HG03095 (cell line): ENCODE results near the gene AHRR.
"Not testable (repeated sequence)": the region's sequence is repeated elsewhere in the genome, so short reads cannot be mapped to it uniquely, and the experiment has no call there.

Experiments
- ATAC-seq: cut with Tn5 transposase; IDR thresholded peaks from one replicate; pipeline ENCODE4 v1.9.1; 2021; ENCODE audit warnings: moderate library complexity; ENCODE audit not compliant: unreplicated experiment

The AHRR gene

DNA sequence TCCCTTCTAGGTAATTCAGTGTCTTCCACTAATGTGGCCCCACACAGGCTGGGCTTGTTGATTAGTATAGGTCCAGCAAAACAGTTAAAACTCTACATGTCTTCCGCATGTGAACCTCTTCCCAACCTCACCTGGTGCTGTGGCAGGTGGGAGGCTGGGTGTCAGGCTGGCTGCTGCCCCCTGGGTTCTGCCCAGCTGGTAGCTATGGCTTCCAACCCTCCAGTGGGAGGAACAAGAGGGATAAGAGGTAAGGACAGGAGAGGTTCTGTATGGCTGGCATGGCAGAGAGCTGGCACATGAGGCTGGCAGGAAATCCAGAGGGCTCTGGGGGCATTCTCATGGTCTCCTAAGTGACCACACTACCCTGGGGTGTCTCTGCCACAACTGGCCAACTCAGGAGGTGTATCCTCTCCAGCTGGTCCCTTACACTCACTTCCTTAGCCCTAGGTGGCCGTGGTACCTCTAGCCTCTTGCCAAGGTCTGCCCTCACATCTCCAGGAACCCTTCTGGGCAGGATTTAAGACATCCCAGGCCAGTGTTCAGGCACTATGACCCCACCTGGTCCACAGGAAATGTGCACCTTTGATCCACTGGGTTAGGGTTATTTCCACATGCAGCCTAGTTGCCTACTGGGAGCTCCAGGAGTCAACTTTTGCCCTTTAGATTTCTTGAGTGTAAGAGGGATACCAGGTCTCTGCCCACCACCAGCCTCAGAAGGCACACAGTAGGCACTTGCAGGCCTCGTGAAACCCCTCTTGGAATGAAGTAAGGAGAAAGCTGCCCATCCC is 41.7 kb downstream of the AHRR start:
- no peak for ATAC-seq

DNA sequence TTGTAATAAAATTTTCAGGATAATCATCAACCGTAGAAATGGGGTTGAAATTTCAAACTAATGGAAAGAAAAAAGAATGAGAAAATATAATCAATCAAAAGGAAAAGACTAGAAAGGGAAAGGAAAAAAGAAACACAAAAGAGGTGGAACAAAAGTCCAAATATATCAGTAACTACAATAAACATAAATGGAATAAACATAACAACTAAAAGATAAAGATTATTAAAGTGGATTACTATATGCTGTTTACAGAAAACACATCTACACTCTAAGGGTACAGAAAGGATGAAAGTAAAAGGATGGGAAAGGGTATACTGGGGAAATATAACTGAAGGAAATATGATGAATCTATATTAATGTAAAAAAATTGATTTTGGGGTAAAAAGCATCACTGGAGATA is 43.0 kb downstream of the AHRR start:
- ATAC-seq = no peak

DNA sequence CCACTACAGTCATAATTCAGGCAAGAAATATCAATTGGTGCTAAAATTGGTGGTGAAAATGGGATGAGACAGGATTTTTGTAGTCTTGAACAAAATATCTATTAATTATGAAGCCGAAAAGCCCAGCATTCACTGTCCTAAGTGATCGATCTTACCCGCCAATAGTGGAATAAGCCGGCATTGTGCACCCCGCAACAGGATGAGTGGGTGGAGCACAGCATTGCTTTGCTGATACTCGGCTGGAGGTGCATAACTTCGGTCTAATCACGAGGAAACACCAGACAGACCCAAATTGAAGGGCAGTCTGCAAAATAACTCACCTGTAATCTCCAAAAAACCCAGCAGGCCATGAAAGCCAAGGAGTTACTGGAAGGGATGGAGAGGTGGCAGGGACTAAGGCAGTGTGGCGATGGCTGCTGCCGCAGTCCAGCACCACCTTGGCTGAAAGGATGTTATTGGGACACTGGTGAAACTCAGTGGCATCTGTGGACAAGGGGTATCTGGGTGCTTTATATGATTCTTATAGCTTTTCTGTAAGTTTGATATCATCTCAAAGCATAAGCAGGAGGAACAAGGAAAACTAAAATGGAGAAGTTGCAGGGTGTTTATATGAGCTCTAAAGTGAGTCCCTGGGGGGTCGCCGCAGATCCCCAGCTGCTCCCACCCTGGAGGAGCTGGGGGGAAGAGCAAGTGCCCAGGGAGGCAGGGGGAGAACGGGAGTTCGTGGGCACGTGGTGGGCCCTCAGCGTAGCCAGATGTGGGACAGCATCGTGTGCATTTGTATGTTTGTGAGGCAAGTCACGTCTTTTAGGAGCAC is 45.2 kb downstream of the AHRR start:
- no peak for ATAC-seq

DNA sequence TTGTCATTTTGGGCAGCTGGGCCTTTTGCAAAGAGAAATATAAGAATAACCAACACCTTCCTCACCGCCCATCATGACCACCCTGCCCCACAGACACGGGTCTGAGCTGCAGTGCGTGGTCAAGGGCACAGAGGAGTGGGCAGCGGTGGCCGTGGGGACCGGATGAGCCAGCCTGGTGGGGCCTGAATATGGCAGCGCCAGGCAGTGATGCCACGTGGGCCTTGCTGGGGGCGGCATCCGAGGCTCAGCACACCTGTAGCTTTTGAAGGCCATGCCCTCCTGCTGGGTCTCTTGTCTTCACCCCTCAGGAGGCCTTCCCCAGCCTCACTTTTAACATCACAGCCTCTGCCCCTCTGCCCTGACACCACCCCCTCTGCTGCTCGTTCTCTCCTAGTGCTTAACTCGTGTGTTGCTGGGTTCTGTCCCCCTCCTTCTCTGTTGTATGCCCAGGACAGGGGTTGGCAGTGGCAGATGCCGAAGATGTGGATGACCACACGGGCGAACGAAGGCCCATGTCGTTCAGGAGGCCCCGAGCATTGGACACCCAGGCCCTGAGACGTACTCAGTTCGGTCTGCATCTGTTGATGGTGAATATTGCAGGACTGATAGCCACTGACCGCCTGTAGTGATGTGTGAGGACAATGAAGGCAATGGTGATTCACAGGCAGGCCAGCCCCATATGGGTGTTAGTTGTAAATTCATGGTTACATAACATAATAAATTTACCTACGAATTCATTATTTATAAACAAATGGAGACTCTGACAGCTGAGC is 46.0 kb downstream of the AHRR start:
- no peak for ATAC-seq

DNA sequence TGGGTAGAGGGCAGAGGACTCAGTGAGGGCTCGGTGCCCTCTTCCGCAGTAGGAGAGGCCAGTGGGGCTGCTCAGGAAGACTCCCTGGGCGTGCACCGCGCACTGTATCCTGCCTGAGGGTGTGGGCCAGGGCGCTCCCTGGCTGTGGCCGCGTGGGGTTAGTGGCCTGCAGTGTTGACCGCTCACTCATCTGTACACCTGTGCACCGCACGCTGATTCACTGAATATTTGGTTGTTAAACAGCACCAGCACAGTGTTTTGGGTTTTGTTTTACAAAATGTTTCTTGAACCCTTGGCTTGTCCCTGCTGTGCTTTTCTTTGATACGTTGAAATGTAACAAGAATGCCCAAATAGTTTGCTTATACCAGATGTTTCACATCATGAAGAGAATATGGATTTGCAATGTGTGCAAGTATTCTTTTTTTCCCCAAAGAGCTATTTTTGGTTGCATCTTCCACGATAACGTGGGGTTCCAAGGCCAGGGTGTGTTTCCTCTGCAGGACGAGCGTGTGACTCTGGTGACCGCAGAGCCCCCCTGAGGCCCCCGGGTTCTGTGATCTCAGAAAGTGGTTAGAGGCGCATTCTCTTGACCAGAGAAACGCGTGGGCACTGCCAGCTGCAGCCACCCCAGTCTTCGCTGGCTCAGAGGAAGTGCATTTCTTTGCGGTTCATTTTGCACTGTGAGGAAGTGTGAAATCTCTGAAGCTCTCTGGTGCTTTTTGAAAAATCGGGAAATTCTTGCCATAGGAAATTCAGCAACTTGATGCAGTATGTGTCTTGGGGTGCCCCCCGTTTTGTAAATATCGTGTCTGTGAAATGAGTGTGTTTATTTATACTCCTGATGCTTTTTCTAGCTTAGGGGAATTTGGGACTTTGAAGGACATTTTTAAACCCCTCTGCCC is 46.9 kb downstream of the AHRR start:
- ATAC-seq = peak; percentile 44

DNA sequence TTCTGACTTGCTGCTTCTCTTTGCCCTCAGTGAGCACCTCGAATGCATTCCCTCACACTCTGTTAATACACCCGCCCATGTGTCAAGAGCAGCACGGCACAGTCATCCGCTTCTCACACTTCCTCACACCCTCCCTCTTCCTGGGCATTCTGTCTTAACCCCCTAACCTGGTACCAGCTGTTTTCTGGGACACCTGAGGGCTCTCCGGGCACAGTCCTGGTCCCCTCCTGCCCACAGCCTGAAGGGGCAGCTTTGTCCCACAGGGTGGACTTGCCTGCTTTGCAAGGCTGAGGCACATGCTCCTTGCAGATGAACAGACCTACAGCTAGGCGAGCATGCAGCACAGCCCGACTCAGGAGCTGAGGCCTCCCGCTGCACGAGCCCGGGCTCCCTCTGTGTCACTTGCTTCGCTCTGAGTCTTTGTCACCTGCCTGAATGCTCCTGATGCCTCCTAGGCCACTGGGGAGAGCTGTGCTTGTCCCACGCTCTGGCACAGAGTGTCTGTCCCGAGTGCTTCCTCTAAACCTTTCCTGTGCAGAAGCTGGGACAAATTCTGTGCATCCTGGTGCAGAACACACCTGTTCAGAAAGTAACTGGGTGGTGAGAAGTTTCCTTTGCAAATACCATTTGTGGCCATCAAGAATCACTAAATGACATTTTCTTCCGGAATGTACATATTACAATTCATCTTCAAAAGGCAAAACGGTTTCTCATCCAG is 47.8 kb downstream of the AHRR start:
- peak; percentile 19 for ATAC-seq

DNA sequence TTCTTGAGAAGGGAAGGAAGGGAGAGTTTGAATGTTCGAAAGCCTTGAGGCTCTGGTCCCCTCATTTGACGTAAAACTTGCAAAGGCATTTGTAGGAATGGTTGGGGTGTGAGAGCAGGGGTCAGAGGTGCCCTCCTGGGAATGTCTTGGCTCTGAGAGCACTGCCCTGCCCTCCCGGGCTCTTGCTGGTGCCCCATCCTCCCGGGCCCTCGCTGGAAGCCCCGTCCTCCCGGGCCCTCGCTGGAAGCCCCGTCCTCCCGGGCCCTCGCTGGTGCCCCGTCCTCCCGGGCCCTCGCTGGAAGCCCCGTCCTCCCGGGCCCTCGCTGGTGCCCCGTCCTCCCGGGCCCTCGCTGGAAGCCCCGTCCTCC is 48.3 kb downstream of the AHRR start:
- ATAC-seq = not testable (repeated sequence)

DNA sequence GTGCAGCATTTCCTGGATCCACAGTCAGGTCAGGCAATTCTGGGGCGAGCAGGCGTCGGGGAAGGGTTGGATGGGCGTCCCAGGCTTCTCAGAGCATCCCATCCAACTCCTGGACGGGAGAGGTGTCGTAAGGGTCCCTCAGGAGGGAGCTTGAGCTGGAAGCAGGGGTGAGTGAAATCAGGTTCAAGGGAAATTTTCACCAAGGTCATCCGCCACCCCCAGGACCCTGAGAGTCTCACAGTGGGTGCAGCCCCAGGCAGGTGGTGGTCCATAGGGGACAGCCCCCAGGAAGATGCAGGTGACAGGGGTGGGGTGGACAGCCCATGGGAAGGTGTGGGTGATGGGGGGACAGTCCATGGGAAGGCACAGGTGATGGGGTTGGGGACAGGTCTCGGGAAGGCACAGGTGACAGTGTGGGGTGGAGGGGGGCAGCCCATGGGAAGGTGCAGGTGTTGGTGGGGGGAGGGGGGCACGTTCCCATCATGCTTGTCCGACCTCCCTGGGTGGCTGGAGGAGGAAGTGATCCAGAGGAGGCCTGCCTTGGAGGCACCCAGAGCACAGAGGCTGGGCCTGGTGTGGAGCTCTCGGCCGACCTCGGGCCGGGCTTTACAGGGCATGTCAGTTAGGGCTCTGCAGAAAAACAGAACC is 48.9 kb downstream of the AHRR start:
- no peak for ATAC-seq

DNA sequence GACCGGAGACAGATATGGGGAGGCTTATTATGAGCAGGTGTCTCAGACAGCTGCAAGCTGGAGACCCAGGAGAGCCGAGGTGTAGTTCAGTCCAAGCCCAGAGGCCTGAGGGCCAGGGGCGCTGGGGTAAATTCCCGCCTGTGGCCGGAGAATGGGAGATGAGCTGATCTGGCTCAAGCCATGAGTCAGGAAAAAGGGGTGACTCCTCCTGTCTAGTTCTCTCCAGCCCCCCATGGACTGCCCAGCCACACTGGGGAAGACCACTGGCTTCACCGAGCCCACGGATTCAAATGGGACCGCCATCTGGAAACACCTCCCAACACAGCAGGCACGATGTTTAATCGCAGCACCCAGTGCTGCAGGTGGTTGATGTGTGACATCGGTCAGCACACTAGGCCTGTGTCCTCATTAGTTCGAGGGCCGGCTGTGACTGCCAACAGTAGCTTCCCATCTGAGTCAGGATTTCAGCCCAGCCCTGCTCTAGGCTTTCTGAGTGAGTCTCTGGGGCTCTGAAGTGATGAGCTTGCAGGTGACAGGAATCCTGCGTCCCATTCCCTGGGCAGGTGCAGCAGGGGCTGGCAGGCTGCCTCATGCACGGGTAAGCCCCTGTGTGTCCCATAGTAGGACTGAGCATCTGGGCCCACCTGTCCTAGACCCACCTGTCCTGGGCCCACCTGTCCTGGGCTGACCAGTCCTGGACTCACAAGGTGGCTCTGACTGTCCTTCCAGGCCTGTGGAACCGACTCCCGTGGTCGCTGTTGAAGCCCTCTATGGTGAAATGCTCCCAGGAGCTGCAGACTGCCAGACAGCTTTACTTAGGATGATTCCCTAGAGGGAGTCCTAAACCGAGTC is 49.7 kb downstream of the AHRR start:
- no peak for ATAC-seq

DNA sequence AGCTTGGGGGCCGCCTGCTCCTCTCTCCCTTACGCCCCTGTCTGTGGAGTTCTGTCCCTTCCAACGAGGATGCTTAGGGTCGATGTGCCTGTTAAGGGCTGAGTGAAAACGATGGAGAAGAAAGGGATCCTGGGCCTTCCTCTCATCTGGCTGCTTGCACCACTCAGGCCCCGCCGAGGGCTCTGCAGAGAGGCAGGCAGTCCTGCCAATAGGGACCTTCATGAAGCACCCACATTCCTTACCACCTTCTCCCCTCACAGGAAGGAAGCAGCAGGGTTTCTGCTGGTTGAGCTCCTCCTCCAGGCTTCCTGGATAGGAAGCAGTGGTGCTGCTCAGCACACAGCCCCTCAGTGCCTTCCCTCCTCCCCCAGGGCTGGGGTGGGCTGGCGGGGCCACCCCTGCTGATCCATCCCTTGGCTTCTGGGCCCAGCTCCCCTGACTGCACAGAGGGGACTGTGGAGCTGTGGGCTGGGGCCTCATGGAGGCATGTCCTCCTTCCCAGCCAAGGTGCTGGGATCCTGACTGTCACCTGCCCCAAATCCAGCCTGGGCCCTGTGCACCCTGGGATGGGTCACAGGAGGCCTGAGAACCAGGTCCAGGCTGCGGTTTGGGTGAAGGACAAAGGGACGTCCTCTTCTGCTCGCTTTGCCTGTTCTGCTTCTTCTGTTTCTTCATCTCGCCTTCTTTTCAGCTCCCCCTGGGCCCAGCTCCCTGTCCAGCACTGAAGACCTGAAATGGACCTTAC is 50.5 kb downstream of the AHRR start:
- no peak for ATAC-seq

DNA sequence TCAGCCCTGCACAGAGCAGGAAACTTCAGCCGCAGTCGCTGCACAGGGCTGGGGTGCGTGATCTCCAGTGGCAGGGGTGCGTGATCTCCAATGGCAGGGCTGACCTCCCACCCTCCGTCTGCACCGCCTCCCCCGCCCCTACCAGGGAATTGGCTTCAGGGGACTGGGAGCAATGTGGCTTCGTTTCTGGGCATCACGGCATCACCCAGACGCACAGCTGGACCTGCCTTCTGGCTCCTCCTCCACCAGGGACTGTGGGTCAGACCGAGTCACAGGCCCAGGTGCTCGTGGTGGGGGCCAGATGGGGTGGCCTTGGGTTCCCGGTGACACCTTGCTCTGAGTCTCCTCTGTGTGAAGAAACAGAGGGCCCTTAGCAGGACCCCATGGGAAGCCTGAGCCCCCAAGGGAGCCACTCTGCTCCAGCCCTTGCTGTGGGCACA is 51.1 kb downstream of the AHRR start:
- ATAC-seq = no peak

DNA sequence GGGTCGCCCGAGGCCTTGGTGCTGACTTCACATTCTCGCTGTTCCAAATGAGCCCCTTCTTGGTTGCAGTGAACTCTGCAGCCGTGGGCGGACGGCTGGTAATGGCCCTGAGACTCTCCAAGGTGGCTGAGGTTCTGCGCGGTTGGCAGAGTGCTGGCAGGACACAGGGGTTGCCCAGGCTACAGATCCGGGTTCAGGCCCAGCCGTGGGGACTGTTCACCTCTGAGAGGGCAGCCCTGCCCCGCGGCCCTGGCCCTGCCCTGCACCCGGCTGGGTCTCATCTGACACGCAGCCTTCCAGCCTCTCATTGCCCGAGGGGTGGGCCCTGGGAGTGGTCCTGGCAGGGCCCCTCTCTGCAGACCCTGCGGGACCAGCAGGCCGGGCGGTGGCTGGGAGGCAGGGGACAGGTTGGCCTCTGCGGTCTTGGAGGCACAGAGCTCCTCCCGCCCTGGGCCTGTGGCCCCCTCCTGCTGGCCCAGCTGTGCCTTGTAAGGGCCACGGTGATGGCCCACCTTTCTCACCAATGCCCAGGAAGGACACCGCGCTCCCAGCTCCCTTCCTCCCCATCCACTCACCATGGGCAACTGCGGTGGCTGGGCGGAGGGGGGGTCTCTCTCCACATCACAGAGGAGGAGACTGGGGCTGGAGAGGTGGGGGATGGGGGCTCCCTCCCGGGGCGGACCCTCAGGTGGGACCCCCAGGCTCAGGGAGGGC is 51.6 kb downstream of the AHRR start:
- ATAC-seq = no peak

DNA sequence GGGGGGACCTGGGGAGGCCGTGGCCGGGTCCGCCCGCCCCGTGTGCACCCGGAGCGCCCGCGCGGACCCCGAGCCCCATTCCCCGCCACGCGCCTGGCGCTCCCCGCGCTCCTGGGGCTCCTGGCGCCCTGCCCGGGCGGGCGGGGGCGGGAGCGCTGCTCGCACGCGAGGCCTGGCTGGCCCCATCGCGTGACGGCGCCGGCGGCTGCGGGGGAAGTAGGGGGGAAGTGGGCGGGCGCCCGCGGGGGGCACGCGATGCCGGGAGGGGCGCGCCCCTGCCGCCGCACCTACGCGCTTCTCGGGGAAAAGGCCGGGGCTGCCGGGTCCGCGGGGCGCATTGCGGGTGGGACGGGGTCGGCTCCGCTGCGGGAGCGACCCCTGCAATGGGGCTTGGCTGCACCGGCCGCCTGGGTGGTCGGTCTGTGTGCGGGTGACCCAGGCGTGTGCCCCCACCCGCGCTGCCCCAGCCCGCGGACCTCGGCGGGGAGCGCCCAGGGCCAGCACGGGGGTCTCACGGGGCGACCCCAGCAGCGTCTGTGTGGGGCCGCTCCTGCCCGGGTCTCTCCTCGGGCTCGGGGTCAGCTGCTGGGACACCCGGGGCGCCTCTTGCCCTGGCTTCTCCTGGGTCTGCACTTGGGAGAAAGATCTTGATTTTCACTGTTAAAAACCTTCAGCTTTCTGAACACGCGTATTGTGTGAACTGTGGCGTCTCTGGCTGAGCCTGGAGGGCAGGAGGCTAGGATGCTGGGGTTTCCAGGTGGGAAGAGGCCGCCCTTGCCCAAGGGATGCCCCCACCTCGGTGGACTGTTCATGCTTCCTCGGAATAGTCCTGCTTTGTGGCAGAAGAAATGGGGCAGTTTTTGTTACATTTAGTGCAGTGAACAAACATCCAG is 52.4 kb downstream of the AHRR start:
- no peak for ATAC-seq

DNA sequence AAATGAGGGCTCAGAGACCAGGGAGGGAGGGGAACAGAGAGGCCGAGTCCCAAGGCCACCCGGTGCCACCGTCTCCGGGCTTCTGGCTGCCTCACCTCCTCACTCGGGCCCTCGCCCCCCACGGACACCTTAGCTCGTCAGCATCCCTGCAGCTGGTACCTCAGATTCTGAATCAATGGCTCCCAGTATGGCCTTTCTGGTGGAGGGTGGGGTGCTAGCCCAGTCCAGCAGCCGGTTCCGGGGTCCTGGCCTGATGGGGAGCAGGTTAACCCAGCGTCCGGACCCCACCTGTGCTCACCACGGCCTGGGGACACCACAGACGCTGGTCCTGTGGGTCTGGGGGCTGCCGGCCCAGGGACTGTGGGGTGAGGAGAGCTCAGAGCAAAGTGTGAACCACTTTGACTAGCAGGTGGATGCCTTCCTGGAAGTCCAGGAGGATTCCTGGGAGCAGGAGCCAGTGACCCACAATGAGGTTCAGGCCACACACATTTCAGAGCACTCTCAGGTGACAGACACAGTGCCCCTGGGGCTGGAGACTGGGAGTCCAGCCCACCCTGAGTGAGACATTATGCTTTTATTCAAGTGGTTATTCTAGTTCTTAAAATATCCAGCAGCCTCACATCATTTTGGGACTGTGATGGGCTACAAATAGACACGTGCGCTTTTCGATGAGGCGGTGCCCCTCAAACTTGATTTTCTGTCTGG is 53.3 kb downstream of the AHRR start:
- ATAC-seq = no peak

DNA sequence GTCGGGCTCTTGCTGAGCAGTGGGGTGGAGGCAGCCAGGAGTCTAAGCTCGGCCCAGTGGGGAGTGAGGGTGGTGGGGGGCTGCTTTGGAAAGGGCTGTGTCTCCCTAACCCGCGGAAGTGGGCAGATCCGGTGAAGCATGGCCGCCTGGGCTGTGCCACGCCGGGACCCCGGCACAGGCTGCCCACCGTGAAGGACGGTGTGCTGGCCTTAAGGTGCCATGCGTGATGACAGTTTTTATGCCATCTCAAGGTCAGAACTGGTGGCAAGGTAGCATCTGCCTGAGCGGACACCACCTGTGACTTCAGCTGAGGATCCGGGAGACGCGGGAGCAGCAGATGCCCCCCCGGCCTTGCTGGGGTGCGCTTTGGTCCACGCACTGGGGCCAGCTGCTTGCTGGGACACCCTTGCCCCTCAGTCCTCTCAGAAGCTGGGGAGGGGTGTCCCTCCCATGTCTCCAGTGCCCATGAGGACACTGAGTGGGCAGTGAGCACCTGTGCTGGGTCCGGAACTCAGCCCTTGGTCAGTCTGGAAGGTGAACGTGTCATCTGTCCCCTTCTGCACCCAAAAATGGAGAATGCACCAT is 53.9 kb downstream of the AHRR start:
- no peak for ATAC-seq
